Measurements from ENCODE around the gene YBX1.
"Not testable (repeated sequence)": the region's sequence is repeated elsewhere in the genome, so short reads cannot be mapped to it uniquely, and the experiment has no call there.

The YBX1 gene

GRCh38 chr1:42682484-42682738 is 193 bp downstream of the YBX1 start:
- WGBS = no CpG with 5 or more reads among the region's 33 CpGs
- H3K4me1 ChIP-seq (ENCODE audit: control insufficient read depth, insufficient read depth, low read depth, low read length); H3K9me3 ChIP-seq (ENCODE audit: control insufficient read depth, low read length); H3K27ac ChIP-seq (ENCODE audit: low read length, poor library complexity, severe bottlenecking); H2AFZ ChIP-seq (ENCODE audit: low read depth, low read length); H3K23ac ChIP-seq (ENCODE audit: low read length in 2 of 2); H2BK15ac ChIP-seq (ENCODE audit: low read depth, poor library complexity, severe bottlenecking); H2AK5ac ChIP-seq (ENCODE audit: low read length, severe bottlenecking); H2BK120ac ChIP-seq (ENCODE audit: low read depth, low read length); H2BK5ac ChIP-seq (ENCODE audit: low read depth, low read length, poor library complexity, severe bottlenecking); H3K4me2 ChIP-seq (ENCODE audit: low read length, poor library complexity, severe bottlenecking); H4K8ac ChIP-seq (ENCODE audit: low read length); H2BK12ac ChIP-seq (ENCODE audit: low read length in 2 of 2); DNase-seq; H3K27me3 ChIP-seq (ENCODE audit: control insufficient read depth in 1 of 2, insufficient read depth in 1 of 2, low read length in 2 of 2); H3K79me1 ChIP-seq (replicated peaks; ENCODE audit: low read length, poor library complexity, severe bottlenecking): not testable (repeated sequence)
- Histone ChIP-seq H3K9ac (ENCODE audit: low read length) (peak overlapping the region; percentile 97), H3K14ac (ENCODE audit: low read length in 2 of 2) (peak overlapping the region in 1 of 2 experiments; percentile 75), H3K4ac (ENCODE audit: low read depth in 1 of 2, low read length in 2 of 2) (peak overlapping the region in 1 of 2 experiments; percentile 87), H3K18ac (ENCODE audit: low read depth in 1 of 2, low read length in 2 of 2) (peak overlapping the region; percentile 46 to 95), H3K36me3 (ENCODE audit: control insufficient read depth in 1 of 2, insufficient read depth in 2 of 2, low read depth in 1 of 2, low read length in 2 of 2) (peaks cover 0 to 35% of the 10 kb centered on the region in 2 experiments), H3K4me3 (ENCODE audit: insufficient read depth in 1 of 2, low read depth in 1 of 2, low read length in 2 of 2) (peak overlapping the region; percentile 92 to 97), H4K91ac (ENCODE audit: low read length) (peak overlapping the region; percentile 61)

DNA sequence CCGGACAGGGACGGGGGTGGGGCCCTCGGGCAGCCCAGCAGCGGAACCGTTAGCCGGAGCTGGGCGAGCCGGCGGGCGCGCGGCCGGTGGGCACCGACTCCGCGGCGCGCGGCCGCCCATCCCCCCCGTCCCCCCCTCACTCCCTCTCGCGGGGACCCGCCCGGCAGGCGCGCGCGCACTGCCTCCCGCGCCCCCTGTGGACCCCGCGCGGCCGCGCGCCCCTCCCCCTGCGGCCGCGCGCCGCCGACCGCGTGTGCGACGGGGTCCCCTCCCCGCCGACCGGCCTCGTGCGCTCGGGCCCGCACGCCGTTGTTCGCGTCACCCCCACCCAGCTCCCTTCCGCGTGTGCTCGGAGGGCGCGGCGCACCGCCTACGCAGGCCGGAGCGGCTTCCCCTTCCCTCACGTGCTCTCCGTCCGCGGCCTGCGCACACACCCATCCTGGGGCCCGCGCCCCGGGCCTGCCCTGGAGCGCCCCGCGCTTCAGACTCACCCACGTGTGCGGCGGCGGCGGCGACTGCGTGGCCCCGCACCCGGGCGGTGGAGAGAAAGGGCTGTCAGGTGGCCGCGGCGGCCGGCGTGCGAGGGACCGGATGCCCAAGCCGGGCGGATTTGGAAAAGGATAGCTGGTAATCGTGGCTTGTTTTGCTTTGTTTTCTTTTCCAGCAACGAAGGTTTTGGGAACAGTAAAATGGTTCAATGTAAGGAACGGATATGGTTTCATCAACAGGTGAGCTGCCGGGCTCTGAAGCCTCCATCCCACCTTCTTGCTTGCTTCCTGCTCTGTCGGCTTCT is 717 bp downstream of the YBX1 start:
- peak overlapping the region in 1 of 2 experiments; percentile 78 for H3K23ac ChIP-seq (ENCODE audit: low read length in 2 of 2)
- H3K9me3 ChIP-seq (ENCODE audit: control insufficient read depth, low read length) = no peaks in the 10 kb centered on the region
- H4K8ac ChIP-seq (ENCODE audit: low read length) = no peak overlapping the region
- H3K36me3 ChIP-seq (ENCODE audit: control insufficient read depth in 1 of 2, insufficient read depth in 2 of 2, low read depth in 1 of 2, low read length in 2 of 2) = peaks cover 0 to 40% of the 10 kb centered on the region in 2 experiments
- no peaks in the 10 kb centered on the region for H3K27me3 ChIP-seq (ENCODE audit: control insufficient read depth in 1 of 2, insufficient read depth in 1 of 2, low read length in 2 of 2)
- H3K14ac ChIP-seq (ENCODE audit: low read length in 2 of 2) = peak overlapping the region in 1 of 2 experiments; percentile 75
- H3K4me2 ChIP-seq (ENCODE audit: low read length, poor library complexity, severe bottlenecking) = peak overlapping the region; percentile 92
- peak; percentile 81 for DNase-seq
- H3K18ac ChIP-seq (ENCODE audit: low read depth in 1 of 2, low read length in 2 of 2) = peak overlapping the region; percentile 46 to 95
- H3K27ac ChIP-seq (ENCODE audit: low read length, poor library complexity, severe bottlenecking) = peak overlapping the region; percentile 16
- no peak overlapping the region for H2AFZ ChIP-seq (ENCODE audit: low read depth, low read length)
- no peak overlapping the region for H2AK5ac ChIP-seq (ENCODE audit: low read length, severe bottlenecking)
- H3K4ac ChIP-seq (ENCODE audit: low read depth in 1 of 2, low read length in 2 of 2) = peak overlapping the region in 1 of 2 experiments; percentile 87
- H3K4me1 ChIP-seq (ENCODE audit: control insufficient read depth, insufficient read depth, low read depth, low read length) = peaks cover 2% of the 10 kb centered on the region
- under 1% methylated on average over 69 of the region's 103 CpGs for WGBS
- H3K79me1 ChIP-seq (replicated peaks; ENCODE audit: low read length, poor library complexity, severe bottlenecking) = no peaks in the 10 kb centered on the region
- H3K4me3 ChIP-seq (ENCODE audit: insufficient read depth in 1 of 2, low read depth in 1 of 2, low read length in 2 of 2) = peak overlapping the region; percentile 92 to 97
- peak overlapping the region; percentile 57 for H2BK15ac ChIP-seq (ENCODE audit: low read depth, poor library complexity, severe bottlenecking)
- peak overlapping the region; percentile 95 for H3K9ac ChIP-seq (ENCODE audit: low read length)
- peak overlapping the region; percentile 76 for H2BK120ac ChIP-seq (ENCODE audit: low read depth, low read length)
- peak overlapping the region in 1 of 2 experiments; percentile 83 for H2BK12ac ChIP-seq (ENCODE audit: low read length in 2 of 2)
- H4K91ac ChIP-seq (ENCODE audit: low read length) = peak overlapping the region; percentile 61
- no peak overlapping the region for H2BK5ac ChIP-seq (ENCODE audit: low read depth, low read length, poor library complexity, severe bottlenecking)

- Histone ChIP-seq H3K4me1 (ENCODE audit: control insufficient read depth, insufficient read depth, low read depth, low read length) (peaks cover 3% of the 10 kb centered on the region), H4K8ac (ENCODE audit: low read length) (no peak overlapping the region), H3K27ac (ENCODE audit: low read length, poor library complexity, severe bottlenecking) (no peak overlapping the region), H3K4ac (ENCODE audit: low read depth in 1 of 2, low read length in 2 of 2) (no peak overlapping the region), H3K27me3 (ENCODE audit: control insufficient read depth in 1 of 2, insufficient read depth in 1 of 2, low read length in 2 of 2) (no peaks in the 10 kb centered on the region), H3K9me3 (ENCODE audit: control insufficient read depth, low read length) (no peaks in the 10 kb centered on the region), H3K79me1 (replicated peaks; ENCODE audit: low read length, poor library complexity, severe bottlenecking) (no peaks in the 10 kb centered on the region), H3K4me2 (ENCODE audit: low read length, poor library complexity, severe bottlenecking) (peak overlapping the region; percentile 6), H2BK5ac (ENCODE audit: low read depth, low read length, poor library complexity, severe bottlenecking) (no peak overlapping the region), H3K18ac (ENCODE audit: low read depth in 1 of 2, low read length in 2 of 2) (no peak overlapping the region), H3K23ac (ENCODE audit: low read length in 2 of 2) (no peak overlapping the region), H2BK120ac (ENCODE audit: low read depth, low read length) (no peak overlapping the region), H2BK12ac (ENCODE audit: low read length in 2 of 2) (no peak overlapping the region), H2AFZ (ENCODE audit: low read depth, low read length) (no peak overlapping the region), H3K14ac (ENCODE audit: low read length in 2 of 2) (no peak overlapping the region), H3K4me3 (ENCODE audit: insufficient read depth in 1 of 2, low read depth in 1 of 2, low read length in 2 of 2) (peak overlapping the region in 1 of 2 experiments; percentile 92), H3K36me3 (ENCODE audit: control insufficient read depth in 1 of 2, insufficient read depth in 2 of 2, low read depth in 1 of 2, low read length in 2 of 2) (peaks cover 0 to 50% of the 10 kb centered on the region in 2 experiments), H3K9ac (ENCODE audit: low read length) (peak overlapping the region; percentile 95), H2AK5ac (ENCODE audit: low read length, severe bottlenecking) (no peak overlapping the region), H4K91ac (ENCODE audit: low read length) (no peak overlapping the region), H2BK15ac (ENCODE audit: low read depth, poor library complexity, severe bottlenecking) (no peak overlapping the region)
- WGBS = 37% methylated on average over 5 of the region's 5 CpGs
- DNase-seq = peak; percentile 36
Measured at GRCh38 chr1:42684139-42684538, 1.9 kb downstream of the YBX1 start.

DNA sequence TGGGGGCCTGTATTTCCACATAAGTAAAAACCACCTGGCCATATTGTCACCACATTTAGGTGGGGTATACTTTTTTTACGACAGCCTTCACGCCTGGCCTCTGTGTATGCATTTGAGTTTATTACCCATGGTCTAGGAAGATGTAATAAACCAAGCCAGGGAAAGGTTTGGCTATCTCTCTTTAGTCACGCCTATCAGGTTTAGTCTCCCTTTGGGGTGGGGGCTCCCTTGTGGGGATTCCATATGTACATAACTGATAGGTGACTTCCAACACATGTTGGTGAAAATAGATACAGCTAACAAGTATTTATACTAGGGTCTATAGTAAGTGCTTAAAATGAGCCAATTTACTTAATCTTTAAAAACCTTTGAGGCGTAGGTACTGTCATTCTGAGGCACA is 4.2 kb downstream of the YBX1 start:
- Histone ChIP-seq H3K9ac (ENCODE audit: low read length) (peak overlapping the region; percentile 59), H3K27ac (ENCODE audit: low read length, poor library complexity, severe bottlenecking) (no peak overlapping the region), H2BK15ac (ENCODE audit: low read depth, poor library complexity, severe bottlenecking) (no peak overlapping the region), H2AK5ac (ENCODE audit: low read length, severe bottlenecking) (no peak overlapping the region), H2BK120ac (ENCODE audit: low read depth, low read length) (no peak overlapping the region), H2AFZ (ENCODE audit: low read depth, low read length) (no peak overlapping the region), H2BK5ac (ENCODE audit: low read depth, low read length, poor library complexity, severe bottlenecking) (no peak overlapping the region), H3K23ac (ENCODE audit: low read length in 2 of 2) (no peak overlapping the region), H4K8ac (ENCODE audit: low read length) (no peak overlapping the region), H3K36me3 (ENCODE audit: control insufficient read depth in 1 of 2, insufficient read depth in 2 of 2, low read depth in 1 of 2, low read length in 2 of 2) (peaks cover 0 to 54% of the 10 kb centered on the region in 2 experiments), H3K79me1 (replicated peaks; ENCODE audit: low read length, poor library complexity, severe bottlenecking) (no peaks in the 10 kb centered on the region), H2BK12ac (ENCODE audit: low read length in 2 of 2) (no peak overlapping the region), H3K4ac (ENCODE audit: low read depth in 1 of 2, low read length in 2 of 2) (no peak overlapping the region), H3K14ac (ENCODE audit: low read length in 2 of 2) (no peak overlapping the region), H3K4me3 (ENCODE audit: insufficient read depth in 1 of 2, low read depth in 1 of 2, low read length in 2 of 2) (peak overlapping the region in 1 of 2 experiments; percentile 92), H4K91ac (ENCODE audit: low read length) (no peak overlapping the region), H3K4me1 (ENCODE audit: control insufficient read depth, insufficient read depth, low read depth, low read length) (peaks cover 6% of the 10 kb centered on the region), H3K4me2 (ENCODE audit: low read length, poor library complexity, severe bottlenecking) (no peak overlapping the region), H3K27me3 (ENCODE audit: control insufficient read depth in 1 of 2, insufficient read depth in 1 of 2, low read length in 2 of 2) (no peaks in the 10 kb centered on the region), H3K9me3 (ENCODE audit: control insufficient read depth, low read length) (no peaks in the 10 kb centered on the region), H3K18ac (ENCODE audit: low read depth in 1 of 2, low read length in 2 of 2) (no peak overlapping the region)
- WGBS = 91% methylated on average over 4 of the region's 4 CpGs
- DNase-seq = no peak
